HFF-Myc (cell line): Measurements from ENCODE around the gene EPM2A.
A peak's percentile ranks its signal among the peaks of the same experiment; 100 is the strongest.

Experiments
- DNase-seq: peaks from one replicate; pipeline ENCODE4 v3.0.0-alpha.2; 2011; ENCODE audit warnings: low read depth; ENCODE audit errors: extremely low read depth
- H3K4me3 ChIP-seq: replicated peaks from 2 replicates; pipeline ENCODE4 v1.5.1; 2011; ENCODE audit warnings: low read depth, mild to moderate bottlenecking, control low read depth, low read length
- TF ChIP-seq, protein P1 (sequence below): IDR thresholded peaks from 2 replicates; pipeline ENCODE4 v1.5.1; 2012; ENCODE audit warnings: mild to moderate bottlenecking, low read depth, low read length, control low read depth; ENCODE audit errors: missing control alignments

Gene EPM2A

DNA sequence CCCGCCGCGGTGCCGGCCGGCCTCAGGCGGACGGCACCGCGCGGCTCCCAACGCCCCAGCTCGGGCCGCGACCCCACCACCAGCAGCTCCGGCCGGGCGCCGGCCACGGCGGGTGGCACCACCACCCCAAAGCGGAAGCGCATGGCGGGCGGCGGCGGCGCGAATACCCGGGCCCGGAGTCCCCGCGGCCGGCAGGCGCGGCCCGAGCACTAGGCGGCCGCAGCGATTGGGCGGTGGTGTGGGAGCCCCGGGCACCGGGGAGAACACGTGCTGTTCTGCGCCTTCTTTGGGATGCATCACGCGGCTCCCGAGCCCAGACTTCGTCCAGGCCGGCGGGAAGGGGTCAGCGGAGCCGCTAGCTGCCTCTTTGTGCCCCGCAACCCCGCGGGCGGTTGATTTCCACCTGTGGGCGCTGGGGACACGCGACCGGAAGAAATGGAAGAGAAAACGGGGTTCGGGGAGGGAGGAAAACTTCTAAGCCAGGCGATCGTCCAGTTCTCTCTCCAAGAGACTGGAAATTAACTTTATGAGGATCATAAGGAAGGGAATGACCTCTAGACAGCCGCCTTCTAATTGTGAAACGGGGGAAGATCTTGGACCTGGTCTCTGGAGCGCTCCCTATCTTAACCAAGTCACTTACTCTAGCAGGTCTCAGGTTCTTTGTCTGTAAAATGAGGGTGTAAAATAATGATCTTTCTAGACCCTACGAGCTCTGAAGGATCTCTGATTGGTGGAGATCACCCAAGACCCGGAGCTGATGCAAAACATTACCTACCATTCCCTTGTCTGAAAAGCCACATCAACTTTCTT lies at the start of gene EPM2A:
Gene EPM2A (minus strand): TSS at position 165 of the 810 bp plus-strand sequence. CDS start 22 bp downstream, at position 143.
- peak within 1 kb of the TSS; percentile 61 for H3K4me3 ChIP-seq
- TF ChIP-seq, protein P1, sequence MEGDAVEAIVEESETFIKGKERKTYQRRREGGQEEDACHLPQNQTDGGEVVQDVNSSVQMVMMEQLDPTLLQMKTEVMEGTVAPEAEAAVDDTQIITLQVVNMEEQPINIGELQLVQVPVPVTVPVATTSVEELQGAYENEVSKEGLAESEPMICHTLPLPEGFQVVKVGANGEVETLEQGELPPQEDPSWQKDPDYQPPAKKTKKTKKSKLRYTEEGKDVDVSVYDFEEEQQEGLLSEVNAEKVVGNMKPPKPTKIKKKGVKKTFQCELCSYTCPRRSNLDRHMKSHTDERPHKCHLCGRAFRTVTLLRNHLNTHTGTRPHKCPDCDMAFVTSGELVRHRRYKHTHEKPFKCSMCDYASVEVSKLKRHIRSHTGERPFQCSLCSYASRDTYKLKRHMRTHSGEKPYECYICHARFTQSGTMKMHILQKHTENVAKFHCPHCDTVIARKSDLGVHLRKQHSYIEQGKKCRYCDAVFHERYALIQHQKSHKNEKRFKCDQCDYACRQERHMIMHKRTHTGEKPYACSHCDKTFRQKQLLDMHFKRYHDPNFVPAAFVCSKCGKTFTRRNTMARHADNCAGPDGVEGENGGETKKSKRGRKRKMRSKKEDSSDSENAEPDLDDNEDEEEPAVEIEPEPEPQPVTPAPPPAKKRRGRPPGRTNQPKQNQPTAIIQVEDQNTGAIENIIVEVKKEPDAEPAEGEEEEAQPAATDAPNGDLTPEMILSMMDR, result no peak
- DNase-seq, result no peak

DNA sequence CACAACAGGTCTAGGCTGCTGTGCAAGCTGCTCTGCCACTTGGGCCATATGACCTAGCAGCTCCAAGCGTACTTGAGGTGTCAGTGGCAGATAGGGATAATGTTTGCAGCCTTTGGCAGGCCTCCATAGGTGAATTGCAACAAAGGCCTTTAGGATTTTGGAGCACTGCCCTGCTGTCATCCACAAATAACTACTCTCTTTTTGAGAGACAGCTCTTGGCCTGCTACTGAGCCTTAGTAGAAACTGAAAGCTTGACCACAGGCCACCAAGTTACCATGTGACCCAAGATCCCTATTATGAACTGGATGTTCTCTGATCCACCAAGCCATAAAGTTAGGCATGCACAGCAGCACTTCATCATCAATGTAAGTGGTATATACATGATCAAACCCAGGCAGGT lies 49.4 kb upstream of the EPM2A start:
- TF ChIP-seq, protein P1, result no peak
- H3K4me3 ChIP-seq, result no peak overlapping the region
- DNase-seq, result no peak

DNA sequence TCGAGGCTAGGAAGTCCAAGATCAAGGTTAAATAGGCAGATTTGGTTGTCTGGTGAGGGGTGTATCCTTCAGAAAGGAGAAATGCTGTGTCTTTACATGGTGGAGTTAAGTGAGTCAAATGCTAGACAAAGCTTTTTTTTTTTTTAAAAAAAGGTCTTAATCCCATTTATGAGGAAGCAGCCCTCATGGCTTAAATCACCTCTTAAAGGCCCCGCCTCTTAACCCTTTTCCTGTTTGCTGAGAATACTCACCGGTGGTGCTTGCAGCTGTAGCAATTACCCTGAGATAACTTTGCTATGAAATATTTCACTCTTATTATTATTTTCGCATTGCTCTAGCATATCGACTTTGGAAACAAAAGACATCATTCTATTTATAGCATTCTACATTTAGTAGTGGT lies 48.5 kb upstream of the EPM2A start:
- TF ChIP-seq, protein P1, result no peak
- DNase-seq, result no peak
- H3K4me3 ChIP-seq, result no peak overlapping the region

DNA sequence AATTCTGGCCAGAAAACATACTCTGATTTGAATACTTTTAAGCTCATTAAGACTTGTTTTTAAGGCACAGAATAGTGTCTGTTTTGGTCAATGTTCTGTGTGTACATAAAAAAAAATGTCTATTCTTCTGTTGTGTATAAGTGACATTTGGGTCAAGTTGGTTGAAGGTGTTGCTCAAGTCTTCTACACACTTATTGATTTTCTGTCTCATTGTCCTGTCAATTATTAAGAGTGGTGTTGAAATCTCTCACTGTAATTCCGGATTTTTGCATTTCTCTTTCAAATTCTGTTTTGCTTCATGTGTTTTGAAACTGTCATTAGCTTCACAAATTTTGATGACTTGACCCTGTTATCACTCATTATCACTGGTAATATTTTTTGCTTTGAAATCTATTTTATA lies 37.5 kb upstream of the EPM2A start:
- TF ChIP-seq, protein P1, result no peak
- H3K4me3 ChIP-seq, result no peak overlapping the region
- DNase-seq, result no peak

DNA sequence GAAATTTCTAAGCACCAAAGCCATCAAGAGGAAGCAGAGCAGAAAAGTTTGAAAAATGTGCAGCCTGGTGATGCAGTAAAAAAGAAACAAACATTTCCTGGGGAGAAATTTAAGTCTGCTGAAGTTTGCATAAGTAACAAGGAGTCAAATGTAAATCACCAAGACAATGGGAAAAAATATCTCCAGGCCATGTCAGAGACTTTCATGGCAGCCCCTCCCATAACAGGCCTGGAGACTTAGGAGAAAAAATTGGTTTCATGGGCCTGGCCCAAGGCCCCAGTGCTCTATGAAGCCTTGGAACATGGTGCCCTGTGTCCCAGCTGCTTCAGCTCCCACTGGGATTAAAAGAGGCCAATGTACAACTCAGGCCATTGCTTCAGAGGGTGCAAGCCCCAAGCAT lies 30.1 kb upstream of the EPM2A start:
- DNase-seq, result no peak
- no peak overlapping the region for H3K4me3 ChIP-seq
- TF ChIP-seq, protein P1, result no peak

DNA sequence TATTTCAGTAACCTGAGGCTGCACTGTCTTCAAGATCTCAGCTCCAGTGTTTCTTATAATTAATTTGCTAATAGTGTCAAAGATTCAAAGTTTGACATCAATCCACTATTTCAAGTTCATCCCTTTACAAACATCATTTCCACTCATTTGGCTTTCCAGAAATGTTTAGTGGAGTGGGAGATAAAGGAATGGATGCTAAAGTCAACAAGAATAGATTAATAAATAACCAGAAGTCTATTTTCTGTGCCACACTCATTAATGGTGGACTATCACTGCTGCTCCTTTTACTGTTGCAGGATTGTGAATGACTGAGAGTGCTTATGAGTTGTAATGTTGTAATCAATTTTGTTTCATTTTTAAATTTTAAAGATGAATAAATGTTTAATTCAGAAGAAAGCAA lies 28.4 kb upstream of the EPM2A start:
- no peak for DNase-seq
- TF ChIP-seq, protein P1, result no peak
- H3K4me3 ChIP-seq, result no peak overlapping the region

DNA sequence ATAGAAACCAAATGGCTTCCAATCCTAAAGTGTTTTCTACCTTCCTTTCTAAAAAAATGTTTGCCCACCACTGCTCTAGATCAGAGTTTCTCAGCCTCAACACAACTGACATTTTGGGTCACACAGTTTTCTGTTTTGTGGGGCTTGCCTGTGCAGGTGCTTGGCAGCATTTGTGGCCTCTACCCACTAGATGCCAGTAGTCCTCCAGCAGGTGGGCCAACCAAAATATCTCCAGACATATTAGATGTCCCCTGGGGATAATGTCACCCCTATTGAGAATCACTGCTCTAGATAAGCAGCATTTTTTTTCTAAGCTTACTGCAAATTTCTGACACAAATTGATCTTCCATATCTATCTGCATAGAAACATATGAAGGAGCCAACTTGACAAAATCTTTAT lies 26.3 kb upstream of the EPM2A start:
- DNase-seq, result no peak
- TF ChIP-seq, protein P1, result no peak
- H3K4me3 ChIP-seq, result no peak overlapping the region
